HL-60 (cell line): Measurements from ENCODE around the gene GALNT13.

Experiments
- DNase-seq, 2 experiments: peaks; one replicate each; pipeline ENCODE4 v3.0.0-alpha.2; 2010 to 2020; ENCODE audit warnings: low read depth in 1 of 2, low spot score in 1 of 2
- H3K27ac ChIP-seq: fragments of 250-450 bp; sonication (Bioruptor Pico); replicated peaks from 2 replicates; pipeline ENCODE4 v1.5.1; 2020; ENCODE audit warnings: mild to moderate bottlenecking, moderate library complexity
- H3K27me3 ChIP-seq: fragments of 250-450 bp; sonication (Bioruptor Pico); 2 replicates; pipeline ENCODE4 v1.5.1; 2021; ENCODE audit warnings: mild to moderate bottlenecking, moderate library complexity; ENCODE audit not compliant: insufficient read depth, poor library complexity, severe bottlenecking
- H3K4me3 ChIP-seq: replicated peaks from 2 replicates; pipeline ENCODE4 v1.5.1; 2011; ENCODE audit warnings: mild to moderate bottlenecking, control low read depth, low read length; ENCODE audit not compliant: insufficient read depth
- GABPA ChIP-seq: IDR thresholded peaks from 2 replicates; pipeline ENCODE4 v1.6.1; 2012; ENCODE audit warnings: low read depth
- POLR2AphosphoS5 ChIP-seq: IDR thresholded peaks from 2 replicates; pipeline ENCODE4 v1.6.1; 2012; ENCODE audit warnings: low read depth
- SPI1 ChIP-seq: IDR thresholded peaks from 2 replicates; pipeline ENCODE4 v1.6.1; 2012; ENCODE audit warnings: low read depth, mild to moderate bottlenecking, borderline replicate concordance
- TF ChIP-seq, protein P1 (sequence below): IDR thresholded peaks from 2 replicates; pipeline ENCODE4 v1.6.1; 2012; ENCODE audit warnings: low read depth; ENCODE audit not compliant: insufficient replicate concordance
- TF ChIP-seq, protein P2 (sequence below): IDR thresholded peaks from one replicate; pipeline ENCODE4 v1.5.1; 2011; ENCODE audit warnings: low read length, control low read depth, inconsistent platforms; ENCODE audit not compliant: insufficient read depth

The GALNT13 gene

DNA sequence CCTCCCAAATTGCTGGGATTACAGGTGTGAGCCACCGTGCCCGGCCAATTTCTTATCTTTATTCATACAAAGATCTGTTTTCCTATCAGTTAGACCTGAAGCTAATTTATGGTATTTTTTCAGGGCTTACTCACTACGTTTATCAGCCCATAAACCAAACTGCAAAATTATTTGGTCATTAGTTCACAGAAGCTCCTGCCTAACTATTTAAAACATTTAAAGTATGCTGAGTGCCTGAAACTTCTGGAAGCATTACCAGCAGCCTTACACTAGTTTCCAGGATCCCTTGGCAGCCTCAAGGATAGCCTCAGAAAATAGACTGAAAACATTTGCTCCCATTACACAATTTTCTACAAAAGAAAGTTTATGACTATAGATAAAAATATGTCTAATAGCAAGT is 68.8 kb downstream of the GALNT13 start:
- TF ChIP-seq, protein P1, sequence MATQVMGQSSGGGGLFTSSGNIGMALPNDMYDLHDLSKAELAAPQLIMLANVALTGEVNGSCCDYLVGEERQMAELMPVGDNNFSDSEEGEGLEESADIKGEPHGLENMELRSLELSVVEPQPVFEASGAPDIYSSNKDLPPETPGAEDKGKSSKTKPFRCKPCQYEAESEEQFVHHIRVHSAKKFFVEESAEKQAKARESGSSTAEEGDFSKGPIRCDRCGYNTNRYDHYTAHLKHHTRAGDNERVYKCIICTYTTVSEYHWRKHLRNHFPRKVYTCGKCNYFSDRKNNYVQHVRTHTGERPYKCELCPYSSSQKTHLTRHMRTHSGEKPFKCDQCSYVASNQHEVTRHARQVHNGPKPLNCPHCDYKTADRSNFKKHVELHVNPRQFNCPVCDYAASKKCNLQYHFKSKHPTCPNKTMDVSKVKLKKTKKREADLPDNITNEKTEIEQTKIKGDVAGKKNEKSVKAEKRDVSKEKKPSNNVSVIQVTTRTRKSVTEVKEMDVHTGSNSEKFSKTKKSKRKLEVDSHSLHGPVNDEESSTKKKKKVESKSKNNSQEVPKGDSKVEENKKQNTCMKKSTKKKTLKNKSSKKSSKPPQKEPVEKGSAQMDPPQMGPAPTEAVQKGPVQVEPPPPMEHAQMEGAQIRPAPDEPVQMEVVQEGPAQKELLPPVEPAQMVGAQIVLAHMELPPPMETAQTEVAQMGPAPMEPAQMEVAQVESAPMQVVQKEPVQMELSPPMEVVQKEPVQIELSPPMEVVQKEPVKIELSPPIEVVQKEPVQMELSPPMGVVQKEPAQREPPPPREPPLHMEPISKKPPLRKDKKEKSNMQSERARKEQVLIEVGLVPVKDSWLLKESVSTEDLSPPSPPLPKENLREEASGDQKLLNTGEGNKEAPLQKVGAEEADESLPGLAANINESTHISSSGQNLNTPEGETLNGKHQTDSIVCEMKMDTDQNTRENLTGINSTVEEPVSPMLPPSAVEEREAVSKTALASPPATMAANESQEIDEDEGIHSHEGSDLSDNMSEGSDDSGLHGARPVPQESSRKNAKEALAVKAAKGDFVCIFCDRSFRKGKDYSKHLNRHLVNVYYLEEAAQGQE = no peak
- TF ChIP-seq, protein P2, sequence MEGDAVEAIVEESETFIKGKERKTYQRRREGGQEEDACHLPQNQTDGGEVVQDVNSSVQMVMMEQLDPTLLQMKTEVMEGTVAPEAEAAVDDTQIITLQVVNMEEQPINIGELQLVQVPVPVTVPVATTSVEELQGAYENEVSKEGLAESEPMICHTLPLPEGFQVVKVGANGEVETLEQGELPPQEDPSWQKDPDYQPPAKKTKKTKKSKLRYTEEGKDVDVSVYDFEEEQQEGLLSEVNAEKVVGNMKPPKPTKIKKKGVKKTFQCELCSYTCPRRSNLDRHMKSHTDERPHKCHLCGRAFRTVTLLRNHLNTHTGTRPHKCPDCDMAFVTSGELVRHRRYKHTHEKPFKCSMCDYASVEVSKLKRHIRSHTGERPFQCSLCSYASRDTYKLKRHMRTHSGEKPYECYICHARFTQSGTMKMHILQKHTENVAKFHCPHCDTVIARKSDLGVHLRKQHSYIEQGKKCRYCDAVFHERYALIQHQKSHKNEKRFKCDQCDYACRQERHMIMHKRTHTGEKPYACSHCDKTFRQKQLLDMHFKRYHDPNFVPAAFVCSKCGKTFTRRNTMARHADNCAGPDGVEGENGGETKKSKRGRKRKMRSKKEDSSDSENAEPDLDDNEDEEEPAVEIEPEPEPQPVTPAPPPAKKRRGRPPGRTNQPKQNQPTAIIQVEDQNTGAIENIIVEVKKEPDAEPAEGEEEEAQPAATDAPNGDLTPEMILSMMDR = no peak
- TF ChIP-seq POLR2AphosphoS5 = no peak
- no peak for TF ChIP-seq SPI1
- no peak for TF ChIP-seq GABPA
- DNase-seq = no peak
- Histone ChIP-seq H3K4me3 (no peak overlapping the region), H3K27ac (no peak overlapping the region), H3K27me3 (no peaks in the 10 kb centered on the region)

DNA sequence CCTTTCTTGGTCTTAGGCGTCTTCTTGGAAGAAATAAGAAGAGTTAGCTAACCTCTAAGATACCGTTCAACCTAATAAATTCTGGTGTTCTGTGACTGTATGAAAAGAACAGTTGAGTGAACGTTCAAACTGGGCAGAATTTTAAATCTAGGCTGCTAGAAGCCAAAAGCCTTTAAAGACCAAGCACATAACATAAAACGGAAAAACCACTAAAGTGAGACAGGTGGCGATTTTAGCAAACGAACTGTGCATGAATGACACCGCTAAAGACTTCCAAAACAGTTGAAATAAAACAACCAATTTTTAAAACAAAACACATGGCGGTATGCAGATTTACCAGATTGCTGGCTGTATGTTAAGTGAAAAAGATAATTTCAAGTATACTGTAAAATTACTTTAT is 73.1 kb downstream of the GALNT13 start:
- DNase-seq = no peak
- Histone ChIP-seq H3K4me3 (no peak overlapping the region), H3K27ac (no peak overlapping the region), H3K27me3 (no peaks in the 10 kb centered on the region)
- TF ChIP-seq, protein P2 = no peak
- TF ChIP-seq, protein P1 = no peak
- TF ChIP-seq POLR2AphosphoS5 = no peak
- TF ChIP-seq SPI1 = no peak
- TF ChIP-seq GABPA = no peak

DNA sequence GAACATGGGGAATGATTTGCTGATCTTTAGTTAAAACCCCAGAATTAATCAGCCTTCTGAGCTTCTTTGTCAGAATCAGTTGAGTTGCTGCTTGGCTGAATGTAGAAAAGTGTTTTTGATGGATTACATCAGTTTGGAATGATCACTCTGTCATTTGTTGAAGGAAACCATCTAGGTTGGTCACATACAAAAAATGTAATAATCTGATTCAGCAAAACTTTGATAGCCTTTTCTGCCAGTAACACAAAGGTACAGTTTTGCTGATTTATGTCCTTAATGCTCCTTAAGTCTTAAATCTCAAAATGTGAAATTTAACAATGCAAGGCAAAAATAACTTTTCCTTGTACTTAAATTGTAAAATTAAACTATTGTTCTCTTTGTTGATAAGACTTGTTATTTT is 74.3 kb downstream of the GALNT13 start:
- TF ChIP-seq, protein P1 = no peak
- DNase-seq = no peak
- no peak overlapping the region for H3K27ac ChIP-seq
- no peaks in the 10 kb centered on the region for H3K27me3 ChIP-seq
- H3K4me3 ChIP-seq = no peak overlapping the region

DNA sequence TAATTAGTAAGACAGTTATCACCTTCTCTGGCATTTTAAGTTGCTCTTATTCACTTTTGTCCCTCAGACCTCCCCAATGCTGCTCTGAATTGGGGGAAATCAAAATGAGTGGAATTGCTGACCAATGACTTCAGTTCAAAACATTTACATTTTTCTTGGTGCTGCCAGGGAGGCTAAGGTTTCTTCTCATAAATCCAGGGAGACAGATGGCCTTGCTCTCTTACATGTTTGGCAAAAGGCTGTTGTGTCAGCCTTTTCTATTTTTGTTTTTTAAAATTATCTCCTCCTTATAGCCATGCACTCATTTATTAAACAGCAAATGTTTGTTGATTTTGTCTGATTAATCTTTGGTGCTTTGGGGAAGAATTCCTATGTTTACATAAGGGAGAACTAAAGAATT is 82.0 kb downstream of the GALNT13 start:
- H3K27ac ChIP-seq = no peak overlapping the region
- DNase-seq = no peak
- H3K4me3 ChIP-seq = no peak overlapping the region
- H3K27me3 ChIP-seq = no peaks in the 10 kb centered on the region
- TF ChIP-seq POLR2AphosphoS5 = no peak
- TF ChIP-seq, protein P2 = no peak
- no peak for TF ChIP-seq GABPA
- TF ChIP-seq, protein P1 = no peak
- no peak for TF ChIP-seq SPI1
